ENCODE measurements around the gene LRRC15.
A peak's percentile ranks its signal among the peaks of the same experiment; 100 is the strongest.

Gene LRRC15

DNA sequence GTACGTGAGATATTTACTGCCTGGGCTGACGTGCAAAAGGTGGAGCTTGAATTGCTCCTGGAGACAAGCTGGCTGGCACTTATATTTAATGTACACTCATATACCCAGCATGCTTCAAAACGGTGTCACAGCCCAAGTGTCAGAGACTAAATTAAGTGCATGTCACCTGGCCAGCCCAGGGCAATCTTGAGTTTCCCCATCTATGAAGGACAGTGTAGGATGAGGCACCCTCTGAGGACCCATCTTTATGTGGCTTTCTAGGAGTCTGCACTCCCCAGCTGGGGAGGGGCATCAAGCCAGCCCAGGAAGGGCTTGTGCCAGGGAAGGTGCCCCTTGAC is 5.3 kb downstream of the LRRC15 start:
- DNase-seq (ENCODE audit: low read depth), result no peak

DNA sequence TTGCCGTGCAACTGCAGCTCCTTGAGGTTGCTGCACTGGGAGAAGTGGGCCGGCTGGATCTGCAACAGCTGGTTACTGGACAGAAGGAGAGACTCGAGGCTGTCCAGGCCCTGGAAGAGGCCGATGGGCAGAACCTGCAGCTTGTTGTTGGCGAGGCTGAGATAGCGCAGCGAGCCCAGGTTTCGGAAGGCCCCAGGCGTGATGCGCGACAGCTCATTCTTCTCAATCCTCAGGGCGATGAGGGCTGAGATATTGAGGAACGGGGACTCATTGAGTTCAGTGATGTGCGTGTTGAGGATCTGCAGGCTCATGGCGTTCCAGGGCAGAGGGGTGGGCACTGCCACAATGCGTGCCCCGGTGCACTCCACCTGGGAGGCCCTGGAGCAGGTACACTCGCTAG is 9.0 kb downstream of the LRRC15 start:
- no peak for DNase-seq (ENCODE audit: low read depth)

DNA sequence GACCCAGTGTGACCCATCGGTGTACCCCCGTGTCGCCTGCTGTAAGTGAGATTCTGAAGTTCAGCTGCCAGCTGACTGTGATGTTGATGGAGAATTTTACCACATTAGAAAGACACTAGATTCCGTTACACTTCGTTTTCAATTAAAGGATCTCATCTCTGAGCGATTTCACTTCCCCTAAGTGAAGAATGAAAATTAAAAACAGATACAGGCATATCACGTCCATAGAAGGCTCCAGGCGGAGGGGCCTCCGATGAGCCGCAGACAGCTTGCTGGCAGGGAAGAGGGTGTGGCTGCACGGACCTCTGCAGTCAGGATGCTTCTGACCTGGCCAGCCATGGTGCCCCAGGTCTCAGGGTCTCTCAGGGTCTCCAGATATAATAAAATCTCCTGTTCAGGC is 11.9 kb downstream of the LRRC15 start:
- DNase-seq (ENCODE audit: low read depth), result no peak

DNA sequence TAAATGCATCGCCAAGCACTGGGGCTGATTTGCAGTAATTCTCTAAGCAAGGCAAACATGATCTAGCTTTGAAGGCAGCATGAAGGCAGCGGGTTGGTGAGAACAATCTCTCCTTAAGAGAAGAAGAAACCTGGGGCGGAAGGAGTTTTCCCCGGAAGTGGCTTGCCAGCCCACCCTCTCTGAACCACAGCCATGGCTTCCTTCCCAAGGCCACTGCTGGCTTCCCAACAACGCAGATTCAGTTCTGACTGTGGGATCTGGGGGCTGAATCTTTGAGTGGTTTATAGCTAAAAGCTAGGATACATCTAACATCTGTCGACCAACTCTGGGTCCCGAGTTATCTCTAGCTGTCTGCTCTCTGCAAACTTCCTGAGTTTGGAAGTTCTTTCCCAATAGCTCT is 14.2 kb downstream of the LRRC15 start:
- no peak for DNase-seq (ENCODE audit: low read depth)

DNA sequence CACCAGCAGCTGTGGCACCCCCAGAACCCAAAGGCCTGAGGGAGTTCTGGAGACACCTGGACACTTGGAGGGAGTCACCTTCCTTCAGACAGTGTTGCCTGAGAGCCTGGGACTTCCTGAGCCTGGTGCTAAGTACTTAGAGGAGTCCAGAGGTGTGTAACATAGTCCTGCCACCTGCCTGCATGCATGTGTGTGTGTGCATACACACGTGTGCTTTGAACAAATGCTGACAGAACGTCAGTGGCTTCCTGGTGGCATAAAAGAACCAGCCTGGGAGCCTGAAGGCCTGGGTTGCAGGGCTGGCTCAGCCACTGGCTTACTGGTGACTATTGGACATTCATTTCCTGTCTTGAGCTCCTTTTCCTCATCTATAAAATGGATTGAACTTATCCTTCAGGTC is 15.2 kb downstream of the LRRC15 start:
- DNase-seq (ENCODE audit: low read depth), result no peak

DNA sequence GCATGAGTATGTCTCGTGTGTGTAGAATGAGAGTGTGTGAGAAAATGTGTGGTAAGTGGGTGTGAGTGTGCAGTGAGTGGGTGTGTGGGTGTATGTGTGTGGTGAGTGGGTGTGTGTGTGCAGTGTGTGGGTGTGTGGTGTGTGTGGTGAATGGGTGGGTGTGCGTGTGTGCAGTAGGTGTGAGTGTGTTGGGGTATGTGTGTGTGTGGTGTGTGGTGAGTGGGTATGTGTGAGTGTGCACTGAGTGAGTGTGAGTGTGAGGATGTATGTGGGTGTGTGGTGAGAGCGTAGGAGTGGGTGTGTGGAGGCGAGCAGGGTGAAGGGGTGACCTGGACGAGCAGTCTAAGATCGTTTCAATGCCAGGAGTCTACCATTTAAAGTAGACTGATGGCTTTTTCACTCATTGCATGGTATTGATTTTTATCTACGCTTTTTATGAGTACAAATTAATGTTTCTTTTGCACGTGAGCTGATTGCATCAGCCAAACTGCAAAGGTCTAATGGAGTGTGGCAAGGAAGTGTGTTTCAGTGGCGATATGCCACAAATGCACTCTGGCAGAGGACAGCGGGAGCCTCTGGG is 16.8 kb downstream of the LRRC15 start:
- DNase-seq (ENCODE audit: low read depth), result no peak

DNA sequence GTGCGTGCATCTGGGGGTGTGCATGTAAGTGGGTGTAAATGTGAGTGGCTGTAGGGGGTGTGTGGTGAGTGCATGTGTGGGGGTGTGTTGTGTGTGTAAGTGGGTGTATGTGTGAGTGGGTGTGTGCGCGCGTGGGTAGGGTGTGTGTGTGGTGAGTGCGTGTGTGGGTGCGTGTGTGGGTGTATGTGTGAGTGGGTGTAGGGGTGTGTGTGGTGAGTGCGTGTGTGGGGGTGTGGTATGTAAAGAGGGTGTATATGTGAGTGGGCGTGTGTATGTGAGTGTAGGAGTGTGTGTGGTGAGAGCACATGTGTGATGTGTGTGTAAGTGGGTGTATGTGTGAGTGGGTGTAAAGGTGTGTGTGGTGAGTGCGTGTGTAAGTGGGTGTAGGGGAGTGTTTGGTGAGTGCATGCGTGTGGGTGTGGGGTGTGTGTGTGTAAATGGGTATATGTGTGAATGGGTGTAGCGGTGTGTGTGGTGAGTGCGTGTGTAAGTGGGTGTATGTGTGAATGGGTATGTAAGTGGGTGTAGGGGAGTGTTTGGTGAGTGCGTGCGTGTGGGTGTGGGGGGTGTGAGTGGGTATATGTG is 17.5 kb downstream of the LRRC15 start:
- DNase-seq (ENCODE audit: low read depth), result no peak

DNA sequence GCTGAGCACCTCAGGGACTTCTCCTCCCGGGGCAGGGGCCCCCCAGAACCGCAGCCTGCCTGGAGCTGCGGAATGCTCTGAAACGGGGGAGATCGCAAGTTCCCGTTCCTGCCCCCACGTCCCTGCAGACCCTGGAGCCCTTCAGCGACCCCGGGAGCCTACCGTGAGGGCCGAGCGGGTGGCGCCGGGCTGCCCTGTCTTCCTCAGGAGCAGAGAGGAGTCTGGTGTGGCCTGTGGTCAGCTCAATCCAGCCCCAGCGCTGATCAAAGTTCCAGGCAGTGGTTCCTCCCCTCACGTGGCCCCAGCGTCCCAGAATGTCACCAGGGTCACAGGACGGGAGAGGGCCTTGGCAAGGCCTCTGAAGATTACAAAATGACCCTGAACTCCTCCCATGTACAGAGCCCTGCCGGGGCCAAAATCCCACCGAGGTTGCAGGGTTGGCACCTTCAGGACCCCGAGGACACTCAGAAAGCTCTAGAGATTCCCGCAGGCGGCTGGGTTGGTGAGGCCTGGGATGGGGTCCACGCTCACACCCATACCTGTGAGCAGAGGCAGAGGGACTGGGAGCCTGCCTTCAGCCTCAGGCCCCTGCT is 18.4 kb downstream of the LRRC15 start, which contains the start of gene CPN2:
Gene CPN2 (minus strand): TSS at position 249 of the 593 bp plus-strand sequence. CDS start 8,626 bp downstream, outside the sequence.
- DNase-seq (ENCODE audit: low read depth), result no peak

DNA sequence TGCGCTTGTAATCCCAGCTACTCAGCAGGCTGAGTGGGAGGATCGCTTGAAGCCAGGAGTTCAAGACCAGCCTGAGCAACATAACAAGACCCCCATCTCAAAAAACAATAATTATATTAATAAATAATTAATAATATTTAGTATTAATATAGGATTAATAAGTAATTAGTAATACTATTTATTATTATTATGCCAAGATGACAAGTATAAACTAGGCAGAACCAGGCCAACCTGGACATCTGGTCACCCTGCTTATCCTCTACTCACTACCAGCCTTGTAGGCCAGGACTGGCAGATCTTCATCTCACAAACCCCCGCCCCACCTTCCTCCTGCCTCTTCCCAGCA is 18.8 kb downstream of the LRRC15 start:
- DNase-seq (ENCODE audit: low read depth), result no peak

DNA sequence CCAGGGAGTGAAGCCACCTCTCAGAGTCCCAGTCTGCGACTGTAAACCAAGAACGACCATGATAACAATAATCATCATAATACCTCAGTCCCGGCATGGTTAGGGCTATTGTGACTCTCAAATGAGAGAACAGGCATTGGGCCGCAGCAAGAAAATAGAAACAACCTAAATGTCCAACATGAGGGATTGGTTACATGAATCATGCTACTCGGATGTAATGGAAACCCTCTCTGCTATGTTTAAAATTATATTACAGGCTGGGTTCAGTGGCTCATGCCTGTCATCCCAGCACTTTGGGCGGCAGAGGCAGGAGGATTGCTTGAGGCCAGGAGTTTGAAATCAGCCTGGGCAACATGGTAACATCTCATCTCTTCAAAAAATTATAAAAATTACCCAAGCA is 21.2 kb downstream of the LRRC15 start:
- DNase-seq (ENCODE audit: low read depth), result no peak

DNA sequence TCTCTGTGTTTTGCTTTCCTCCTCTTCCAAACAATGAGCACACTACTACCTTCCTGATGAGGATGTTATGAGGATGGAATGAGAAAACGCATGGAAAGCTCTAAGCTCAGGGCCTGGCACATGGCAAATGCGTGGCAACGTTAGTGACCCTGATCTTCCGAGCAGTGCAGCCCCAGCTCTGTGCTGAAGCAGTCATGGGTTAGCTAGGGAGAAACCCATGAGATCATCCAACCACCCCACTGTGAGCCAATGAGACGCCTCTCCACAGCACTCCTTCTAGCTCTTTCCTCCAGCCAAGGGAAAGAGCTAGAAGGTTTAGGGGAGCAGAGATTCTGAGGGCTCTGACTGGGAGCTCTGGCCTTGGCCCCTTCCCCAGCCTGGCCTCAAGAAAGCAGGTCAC is 22.9 kb downstream of the LRRC15 start:
- DNase-seq (ENCODE audit: low read depth), result no peak

DNA sequence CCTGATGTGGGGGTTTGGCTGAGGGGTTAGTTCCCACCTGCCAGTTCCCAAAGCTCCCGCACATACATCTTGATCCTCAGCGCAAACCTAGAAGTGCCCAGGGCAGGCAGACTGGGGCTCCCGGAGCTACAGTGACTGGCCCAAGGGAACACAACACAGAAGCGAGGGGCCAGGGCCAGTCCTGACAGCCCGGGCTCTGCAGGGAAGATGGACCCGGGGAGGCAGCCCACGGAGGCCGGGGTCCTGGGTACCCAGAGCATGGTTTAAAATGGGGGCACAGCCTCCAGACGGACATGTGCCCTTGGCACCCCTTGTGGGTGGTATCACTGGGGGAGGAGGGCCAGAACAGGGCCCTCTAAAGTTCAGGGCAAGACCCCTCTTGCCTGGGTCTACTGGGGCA is 23.5 kb downstream of the LRRC15 start:
- no peak for DNase-seq (ENCODE audit: low read depth)

DNA sequence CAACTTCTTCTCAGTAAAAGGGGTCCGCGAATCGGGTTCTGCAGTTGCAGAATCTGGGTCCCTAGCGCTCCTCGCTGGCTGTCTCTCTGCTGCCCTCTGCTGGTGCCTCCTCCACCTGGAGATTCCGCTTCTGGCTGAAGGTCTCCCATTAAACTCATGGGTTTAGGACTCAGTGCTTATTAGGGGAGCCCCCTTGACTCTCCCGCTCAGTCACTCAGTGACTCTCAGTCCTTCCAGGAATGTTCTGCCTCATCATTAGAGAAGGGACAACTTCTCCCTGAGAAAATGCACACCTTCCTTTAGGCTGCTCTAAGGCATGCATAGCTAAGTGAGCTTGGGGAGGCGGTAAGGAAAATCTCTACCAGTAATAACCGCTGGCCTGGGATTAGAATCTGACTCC is 25.5 kb downstream of the LRRC15 start:
- peak; percentile 60 for DNase-seq (ENCODE audit: low read depth)

DNA sequence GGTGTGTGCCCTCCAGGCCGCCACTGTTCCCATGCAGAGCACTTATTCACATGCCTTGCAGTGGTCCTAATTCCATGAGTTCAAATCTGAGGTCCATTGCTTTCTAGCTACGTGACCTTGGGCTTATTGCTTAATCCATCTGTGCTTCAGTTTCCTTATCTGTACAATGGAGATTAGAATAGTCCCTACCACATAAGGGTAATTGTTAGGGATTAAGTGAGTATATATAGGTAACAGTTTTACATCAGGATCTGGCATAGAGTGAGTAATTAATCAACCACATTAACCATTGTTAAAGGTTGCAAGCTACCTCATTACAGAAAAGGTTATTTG is 26.0 kb downstream of the LRRC15 start:
- DNase-seq (ENCODE audit: low read depth), result no peak

DNA sequence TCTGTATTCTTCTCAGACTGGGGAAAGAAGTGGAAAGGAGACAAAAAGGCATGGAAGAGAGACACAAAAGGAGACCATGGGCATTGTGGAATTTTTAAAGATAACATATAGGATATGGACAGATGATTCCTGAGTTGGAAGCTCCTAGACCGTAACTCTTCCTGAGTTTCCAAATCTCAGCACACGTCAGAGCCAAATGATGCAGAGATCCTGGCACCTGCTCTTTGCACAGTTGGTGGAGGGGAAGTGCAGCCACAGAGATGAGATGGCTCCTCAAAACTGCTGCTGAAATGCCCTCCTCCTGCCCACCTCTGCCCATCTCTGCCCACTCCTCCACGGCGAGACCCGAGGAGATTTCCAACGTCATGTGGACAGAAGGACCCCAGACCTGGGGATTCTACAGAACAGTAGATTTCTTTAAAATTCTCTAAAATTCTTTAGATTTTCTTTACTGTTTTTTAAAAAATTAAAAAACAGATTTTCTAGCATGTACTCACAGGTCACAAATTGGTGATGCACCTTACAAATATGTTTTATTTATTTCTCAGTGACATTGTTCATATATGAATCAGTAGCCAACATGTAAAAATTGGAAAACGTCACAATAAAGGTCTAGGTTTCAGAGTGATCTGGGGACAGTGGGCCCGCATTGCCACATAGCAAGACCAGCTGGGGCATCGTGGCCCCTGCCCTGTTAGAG is 26.5 kb downstream of the LRRC15 start:
- no peak for DNase-seq (ENCODE audit: low read depth)

DNA sequence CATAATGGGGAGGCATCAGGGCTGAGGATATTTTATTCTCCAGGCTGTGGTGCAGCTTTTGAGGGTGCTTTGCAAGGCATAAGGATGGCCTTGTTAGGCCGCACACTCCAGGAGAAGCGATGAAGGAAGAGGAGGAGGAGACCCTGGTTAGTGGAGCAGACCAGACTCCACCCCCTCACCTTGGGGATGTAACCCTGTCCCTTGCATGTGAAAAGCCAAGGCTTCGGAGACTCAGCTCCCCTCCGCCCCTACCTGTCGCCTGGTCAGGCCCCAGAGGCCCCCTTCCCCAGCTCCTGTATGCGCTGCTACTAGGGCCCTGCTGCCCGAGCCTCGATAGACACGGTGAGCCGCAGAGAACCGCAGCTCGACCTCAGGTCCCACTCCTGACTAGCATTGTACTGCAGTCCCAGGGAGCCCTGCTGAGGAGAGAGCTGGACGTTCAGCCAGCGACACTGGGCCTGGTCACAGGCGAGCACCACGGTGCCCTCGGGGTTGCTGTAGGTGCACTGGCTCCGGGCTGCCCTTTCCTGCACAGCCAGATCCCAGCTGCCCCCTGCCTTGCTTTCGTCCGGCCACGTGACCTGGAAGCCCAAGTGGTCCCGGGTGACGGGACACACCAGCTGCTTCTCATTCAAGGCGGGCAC is 28.7 kb downstream of the LRRC15 start:
- DNase-seq (ENCODE audit: low read depth), result no peak

DNA sequence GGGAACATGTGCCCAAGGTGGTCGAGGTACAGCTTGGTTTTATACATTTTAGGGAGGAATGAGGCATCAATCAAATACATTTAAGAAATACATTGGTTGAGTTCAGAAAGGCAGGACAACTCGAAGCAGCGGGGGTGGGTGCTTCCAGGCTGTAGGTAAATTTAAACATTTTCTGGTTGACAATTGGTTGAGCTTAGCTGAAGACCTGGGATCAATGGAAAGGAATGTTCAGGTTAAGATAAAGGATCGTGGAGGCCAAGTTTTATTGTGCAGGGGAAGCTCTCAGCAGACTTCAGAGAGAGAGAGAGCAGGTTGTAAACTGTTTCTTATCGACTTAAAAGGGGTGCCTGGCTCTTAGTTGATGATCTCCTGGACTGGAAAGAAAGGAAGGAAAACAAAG is 29.7 kb downstream of the LRRC15 start:
- DNase-seq (ENCODE audit: low read depth), result no peak

DNA sequence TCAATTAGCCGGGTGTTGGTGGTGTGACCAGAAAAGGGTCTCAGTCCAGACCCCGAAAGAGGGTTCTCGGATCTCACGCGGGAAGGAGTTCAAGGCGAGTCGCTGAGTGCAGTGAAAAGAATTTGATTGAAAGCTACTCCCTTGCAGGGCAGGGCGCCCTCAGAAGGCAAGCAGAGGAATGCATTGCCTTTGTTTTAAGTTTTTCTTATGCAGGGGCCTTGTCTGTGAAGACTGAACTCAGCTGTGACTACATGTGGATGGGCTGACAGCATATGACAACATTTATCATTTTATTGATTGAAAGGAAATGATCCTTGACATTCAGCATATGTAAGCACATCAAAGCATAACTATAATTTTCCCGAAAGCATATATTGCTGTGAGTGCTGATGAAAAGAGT is 30.2 kb downstream of the LRRC15 start:
- DNase-seq (ENCODE audit: low read depth), result no peak

DNA sequence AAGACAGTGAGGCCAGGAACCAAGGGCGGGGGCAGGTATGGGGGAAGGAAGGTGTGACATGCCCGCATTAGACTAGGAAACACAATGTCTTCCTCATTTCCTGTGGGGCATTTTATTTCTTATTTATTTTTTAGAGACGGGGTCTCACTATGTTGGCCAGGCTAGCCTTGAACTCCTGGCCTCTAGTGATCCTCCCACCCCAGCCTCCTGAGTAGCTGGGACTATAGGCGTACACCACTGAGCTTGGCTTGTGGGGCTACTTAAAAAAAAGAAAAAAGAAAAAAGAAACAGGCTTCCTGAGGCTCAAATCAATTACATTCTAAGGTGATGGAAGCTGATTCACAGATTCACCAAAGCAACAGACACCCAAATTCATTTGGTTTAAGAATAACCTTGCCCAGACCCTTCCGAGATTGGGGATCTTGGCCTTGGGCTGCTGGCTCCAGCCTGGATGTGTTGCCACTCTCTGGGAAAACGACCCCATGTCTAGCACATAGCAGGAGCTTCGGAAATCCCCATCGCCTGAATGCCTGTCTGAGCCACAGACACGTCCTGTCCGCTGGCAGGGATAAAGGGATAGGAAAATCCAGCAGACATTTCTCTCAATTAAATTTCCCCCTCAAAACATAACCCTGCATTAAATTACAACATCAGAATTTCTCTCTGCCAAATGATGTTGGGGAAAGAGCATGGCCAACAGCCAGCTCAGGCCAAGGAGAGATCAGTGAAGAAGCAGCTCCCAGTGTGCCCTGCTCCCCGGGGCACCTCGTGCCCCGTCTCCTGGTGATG is 31.4 kb downstream of the LRRC15 start:
- DNase-seq (ENCODE audit: low read depth), result no peak

DNA sequence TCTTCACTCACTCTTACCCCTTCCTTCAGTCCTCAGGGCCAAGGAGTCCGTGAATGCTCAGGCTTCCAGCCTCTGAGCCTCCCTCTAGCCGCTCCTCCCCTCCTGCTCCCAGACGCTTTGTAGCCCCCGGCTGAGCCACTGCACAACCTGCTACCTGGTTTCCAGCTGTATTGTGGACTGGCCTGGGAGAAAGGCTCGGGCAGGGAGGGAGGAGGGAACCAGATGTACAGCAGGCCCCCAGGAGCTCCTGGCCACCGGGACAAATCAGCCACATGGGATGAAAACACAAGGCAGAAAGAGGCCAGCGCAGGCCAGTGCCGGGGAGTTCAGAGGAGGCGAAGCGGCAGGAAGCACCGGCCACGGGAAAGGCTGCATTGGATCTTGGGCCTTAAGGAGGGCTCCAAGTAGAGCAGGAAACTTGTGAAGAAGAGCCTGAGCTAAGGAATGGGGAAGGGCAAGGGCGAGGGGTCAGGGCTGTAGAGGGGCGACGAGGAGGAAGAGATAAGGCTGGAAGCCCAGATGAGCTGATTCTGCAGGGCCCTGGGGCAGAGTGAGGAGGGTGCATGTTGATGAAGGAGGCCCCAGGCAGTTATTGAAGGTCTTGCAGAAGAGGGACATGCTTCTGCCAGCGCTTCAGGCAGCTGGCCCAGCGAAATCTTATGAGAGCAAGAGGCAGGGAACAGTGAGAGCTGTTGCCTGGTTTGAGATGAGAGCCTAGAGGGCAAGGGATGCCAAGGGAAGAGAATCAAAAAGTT is 32.8 kb downstream of the LRRC15 start:
- DNase-seq (ENCODE audit: low read depth), result no peak

DNA sequence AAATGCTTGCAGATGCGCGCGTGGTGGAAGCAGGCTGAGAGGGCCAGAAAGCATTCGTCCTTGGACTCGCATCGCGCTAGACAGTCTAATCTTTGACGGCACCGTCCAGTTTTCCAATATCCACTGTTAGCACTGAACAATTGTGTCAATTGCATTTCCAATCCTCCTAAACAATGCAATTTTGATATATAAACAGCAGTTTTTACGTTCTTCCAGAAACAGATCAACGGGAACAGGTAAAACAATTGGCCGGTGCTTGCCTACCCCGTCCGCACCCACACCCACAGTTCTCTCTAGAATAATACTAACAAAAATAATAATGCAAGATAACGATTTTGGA is 35.6 kb downstream of the LRRC15 start:
- DNase-seq (ENCODE audit: low read depth), result no peak

All from activated T-cell treated with anti-CD3 and anti-CD28 coated beads for 24 hours (primary cell).